HL-60 (cell line): ENCODE results near the gene AK9.

Experiments
- DNase-seq, 2 experiments: peaks; one replicate each; pipeline ENCODE4 v3.0.0-alpha.2; 2010 to 2020; ENCODE audit warnings: low read depth in 1 of 2, low spot score in 1 of 2
- H3K27ac ChIP-seq: fragments of 250-450 bp; sonication (Bioruptor Pico); replicated peaks from 2 replicates; pipeline ENCODE4 v1.5.1; 2020; ENCODE audit warnings: mild to moderate bottlenecking, moderate library complexity
- H3K27me3 ChIP-seq: fragments of 250-450 bp; sonication (Bioruptor Pico); 2 replicates; pipeline ENCODE4 v1.5.1; 2021; ENCODE audit warnings: mild to moderate bottlenecking, moderate library complexity; ENCODE audit not compliant: insufficient read depth, poor library complexity, severe bottlenecking
- H3K4me3 ChIP-seq: replicated peaks from 2 replicates; pipeline ENCODE4 v1.5.1; 2011; ENCODE audit warnings: mild to moderate bottlenecking, control low read depth, low read length; ENCODE audit not compliant: insufficient read depth
- CTCF ChIP-seq: IDR thresholded peaks from one replicate; pipeline ENCODE4 v1.5.1; 2011; ENCODE audit warnings: low read length, control low read depth, inconsistent platforms; ENCODE audit not compliant: insufficient read depth
- GABPA ChIP-seq: IDR thresholded peaks from 2 replicates; pipeline ENCODE4 v1.6.1; 2012; ENCODE audit warnings: low read depth
- POLR2AphosphoS5 ChIP-seq: IDR thresholded peaks from 2 replicates; pipeline ENCODE4 v1.6.1; 2012; ENCODE audit warnings: low read depth
- REST ChIP-seq: IDR thresholded peaks from 2 replicates; pipeline ENCODE4 v1.6.1; 2012; ENCODE audit warnings: low read depth; ENCODE audit not compliant: insufficient replicate concordance
- SPI1 ChIP-seq: IDR thresholded peaks from 2 replicates; pipeline ENCODE4 v1.6.1; 2012; ENCODE audit warnings: low read depth, mild to moderate bottlenecking, borderline replicate concordance

Gene AK9

GRCh38 chr6:109483735-109484057, 207.3 kb downstream of the AK9 start:
- TF ChIP-seq SPI1 (no peak), POLR2AphosphoS5 (no peak)
- H3K27ac ChIP-seq = no peak overlapping the region
- no peak for DNase-seq
- H3K4me3 ChIP-seq = peak overlapping the region; percentile 42
- H3K27me3 ChIP-seq = no peaks in the 10 kb centered on the region

DNA sequence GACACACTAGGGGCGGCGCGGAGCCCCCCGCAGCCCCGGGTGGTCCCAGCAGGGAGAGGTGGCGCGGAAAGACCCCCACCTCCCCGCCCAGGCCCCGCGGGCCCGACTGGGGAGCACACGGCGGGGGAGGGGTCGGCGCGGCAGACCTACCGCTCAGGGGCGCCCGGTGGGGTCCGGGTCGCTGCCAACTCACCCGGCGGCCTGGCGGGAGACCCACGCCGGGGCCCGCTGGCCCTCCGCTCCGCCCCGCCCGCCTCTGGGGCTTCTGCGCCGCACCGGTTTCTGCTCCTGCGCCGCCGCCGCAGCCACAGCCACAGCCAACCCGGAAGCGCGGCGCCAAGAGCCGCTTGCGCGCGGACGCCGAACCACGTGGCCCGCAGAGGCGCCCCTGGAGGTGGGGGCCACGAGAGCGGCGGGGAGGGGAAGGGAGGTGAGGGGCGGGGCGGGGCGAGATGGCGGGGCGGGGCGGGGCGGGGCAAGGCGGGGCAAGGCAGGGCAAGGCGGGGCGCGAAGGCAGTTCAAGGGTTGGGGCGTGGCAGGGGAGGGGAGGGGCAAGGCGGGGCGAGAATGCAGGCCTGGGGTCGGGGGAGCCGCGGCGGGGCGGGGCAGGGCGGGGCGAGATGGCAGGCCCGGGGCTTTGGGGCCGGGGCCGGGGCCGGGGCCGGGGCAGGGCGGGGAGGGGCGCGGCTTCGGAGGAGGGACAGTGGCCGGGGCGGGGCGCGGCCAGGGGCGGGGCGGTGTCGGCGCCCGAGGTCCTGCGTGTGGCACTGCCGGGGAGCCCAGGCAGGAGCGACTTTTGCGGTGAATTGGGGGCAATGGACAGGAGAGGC, 207.9 kb downstream of the AK9 start, which contains the start of gene ZBTB24:
TSS of gene ZBTB24 (minus strand) at position 315 of the 830 bp plus-strand sequence. CDS start 1,193 bp downstream, outside the sequence.
- peak within 1 kb of the TSS; percentile 77 for H3K27ac ChIP-seq
- TF ChIP-seq POLR2AphosphoS5 = peak; percentile 59; the same call in 1 of the 2 replicates
- no peak for TF ChIP-seq CTCF
- TF ChIP-seq GABPA = no peak
- no peak for TF ChIP-seq SPI1
- peak; percentile 32 for TF ChIP-seq REST
- H3K27me3 ChIP-seq = no peaks in the 10 kb centered on the region
- DNase-seq = peak; percentile 78 to 87
- H3K4me3 ChIP-seq = peak within 1 kb of the TSS; percentile 91

GRCh38 chr6:109480993-109481480, 210.0 kb downstream of the AK9 start:
- H3K4me3 ChIP-seq = no peak overlapping the region
- TF ChIP-seq POLR2AphosphoS5 (no peak), REST (no peak), CTCF (no peak), GABPA (no peak), SPI1 (no peak)
- no peak overlapping the region for H3K27ac ChIP-seq
- H3K27me3 ChIP-seq = no peaks in the 10 kb centered on the region
- DNase-seq = no peak

- Histone ChIP-seq H3K4me3 (no peak overlapping the region), H3K27ac (no peak overlapping the region), H3K27me3 (no peaks in the 10 kb centered on the region)
- DNase-seq = no peak
- TF ChIP-seq SPI1 (no peak), REST (no peak), GABPA (no peak), POLR2AphosphoS5 (no peak), CTCF (no peak)
These were observed 212.0 kb downstream of the AK9 start for GRCh38 chr6:109478841-109479624.
